Mucosa of rectum (tissue), 2 donors: ENCODE measurements around the gene LMCD1.

Source experiments
- H3K27ac ChIP-seq, 2 donors: one replicate each; pipeline ENCODE4 v1.7.0; 2013; ENCODE audit warnings: inconsistent platforms in 2 of 2, low read depth in 2 of 2, low read length in 2 of 2
- H3K27me3 ChIP-seq, 2 donors: one replicate each; pipeline ENCODE4 v1.7.0; 2013; ENCODE audit warnings: low read length in 2 of 2; ENCODE audit not compliant: control insufficient read depth in 2 of 2, insufficient read depth in 2 of 2
- H3K36me3 ChIP-seq, 2 donors: one replicate each; pipeline ENCODE4 v1.7.0; 2013; ENCODE audit warnings: low read length in 2 of 2; ENCODE audit not compliant: control insufficient read depth in 2 of 2, insufficient read depth in 2 of 2
- H3K4me1 ChIP-seq, 2 donors: one replicate each; pipeline ENCODE4 v1.7.0; 2013; ENCODE audit warnings: low read length in 2 of 2, mild to moderate bottlenecking in 1 of 2; ENCODE audit not compliant: control insufficient read depth in 2 of 2, insufficient read depth in 2 of 2
- H3K4me3 ChIP-seq, 2 donors: one replicate each; pipeline ENCODE4 v1.7.0; 2013; ENCODE audit warnings: low read length in 2 of 2
- H3K9ac ChIP-seq, 2 donors: one replicate each; pipeline ENCODE4 v1.7.0; 2013; ENCODE audit warnings: low read length in 2 of 2, low read depth in 1 of 2, mild to moderate bottlenecking in 1 of 2
- H3K9me3 ChIP-seq, 2 donors: one replicate each; pipeline ENCODE4 v1.7.0; 2013; ENCODE audit warnings: low read length in 2 of 2; ENCODE audit not compliant: control insufficient read depth in 2 of 2
- donor health status: healthy.
- donor health status: Normal muscosa, but diverticular disease.

Gene LMCD1

GRCh38 chr3:8595695-8596115, 94.1 kb downstream of the LMCD1 start:
- no peaks in the 10 kb centered on the region for H3K27me3 ChIP-seq
- H3K4me3 ChIP-seq = no peak overlapping the region
- H3K9ac ChIP-seq = no peak overlapping the region
- H3K27ac ChIP-seq = no peak overlapping the region
- H3K36me3 ChIP-seq = no peaks in the 10 kb centered on the region
- H3K4me1 ChIP-seq = no peaks in the 10 kb centered on the region
- no peaks in the 10 kb centered on the region for H3K9me3 ChIP-seq

- Histone ChIP-seq H3K9me3 (no peaks in the 10 kb centered on the region), H3K9ac (no peak overlapping the region), H3K36me3 (no peaks in the 10 kb centered on the region), H3K4me3 (no peak overlapping the region), H3K4me1 (no peaks in the 10 kb centered on the region), H3K27me3 (no peaks in the 10 kb centered on the region), H3K27ac (no peak overlapping the region)
These were observed 94.9 kb downstream of the LMCD1 start for GRCh38 chr3:8596321-8597218.

- no peaks in the 10 kb centered on the region for H3K9me3 ChIP-seq
- H3K36me3 ChIP-seq = no peaks in the 10 kb centered on the region
- H3K27ac ChIP-seq = no peak overlapping the region
- H3K27me3 ChIP-seq = no peaks in the 10 kb centered on the region
- no peaks in the 10 kb centered on the region for H3K4me1 ChIP-seq
- H3K9ac ChIP-seq = no peak overlapping the region
- no peak overlapping the region for H3K4me3 ChIP-seq
These were observed 95.7 kb downstream of the LMCD1 start for GRCh38 chr3:8597219-8597853.

DNA sequence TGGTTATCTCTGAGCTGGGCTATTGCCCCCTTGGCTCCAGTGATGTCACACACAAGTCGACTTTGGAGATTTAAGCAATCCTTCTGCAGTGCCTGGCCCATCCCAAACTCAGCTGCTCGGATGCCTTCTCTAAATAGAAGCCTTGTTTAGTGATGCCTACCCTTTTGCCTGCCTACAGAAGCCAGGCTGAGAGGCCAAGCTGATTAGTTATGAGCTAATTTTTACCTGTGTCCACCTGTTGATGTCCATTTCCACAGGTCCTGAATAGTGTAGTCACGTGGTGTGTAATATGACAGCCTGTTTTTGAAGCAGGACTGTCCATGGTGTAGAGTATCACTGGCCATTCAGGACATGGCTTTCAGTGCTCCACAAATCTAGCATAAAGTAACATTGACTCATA, 97.5 kb downstream of the LMCD1 start:
- Histone ChIP-seq H3K36me3 (no peaks in the 10 kb centered on the region), H3K9ac (no peak overlapping the region)

DNA sequence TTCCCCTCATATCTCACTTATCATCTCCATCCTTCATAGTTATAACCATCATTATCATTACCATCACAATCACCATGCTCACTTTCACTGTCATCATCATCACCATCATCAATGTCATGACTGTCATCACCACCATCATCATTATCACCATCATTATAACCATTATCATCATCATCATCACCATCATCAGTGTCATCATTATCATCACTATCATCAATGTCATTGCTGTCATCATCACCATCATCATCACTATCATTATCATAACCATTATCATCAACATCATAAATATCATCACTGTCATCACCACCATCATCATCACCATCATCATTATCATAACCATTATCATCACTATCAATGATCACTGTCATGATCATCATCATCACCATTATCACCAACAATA, 98.8 kb downstream of the LMCD1 start:
- Histone ChIP-seq H3K9me3 (no peaks in the 10 kb centered on the region), H3K9ac (no peak overlapping the region), H3K4me3 (no peak overlapping the region), H3K27me3 (no peaks in the 10 kb centered on the region), H3K4me1 (no peaks in the 10 kb centered on the region), H3K36me3 (no peaks in the 10 kb centered on the region), H3K27ac (no peak overlapping the region)

More for the DNA sequence above, 97.5 kb downstream of the LMCD1 start:
- H3K4me1 ChIP-seq = no peaks in the 10 kb centered on the region
- no peaks in the 10 kb centered on the region for H3K27me3 ChIP-seq
- no peaks in the 10 kb centered on the region for H3K9me3 ChIP-seq
- H3K27ac ChIP-seq = no peak overlapping the region
- H3K4me3 ChIP-seq = no peak overlapping the region

GRCh38 chr3:8603115-8603710, 101.6 kb downstream of the LMCD1 start:
- Histone ChIP-seq H3K4me1 (no peaks in the 10 kb centered on the region), H3K4me3 (no peak overlapping the region), H3K9ac (no peak overlapping the region), H3K36me3 (no peaks in the 10 kb centered on the region), H3K9me3 (no peaks in the 10 kb centered on the region), H3K27ac (no peak overlapping the region), H3K27me3 (no peaks in the 10 kb centered on the region)

GRCh38 chr3:8604006-8604405, 102.4 kb downstream of the LMCD1 start:
- Histone ChIP-seq H3K36me3 (no peaks in the 10 kb centered on the region), H3K27ac (no peak overlapping the region), H3K9ac (no peak overlapping the region), H3K27me3 (no peaks in the 10 kb centered on the region), H3K9me3 (no peaks in the 10 kb centered on the region), H3K4me3 (no peak overlapping the region), H3K4me1 (no peaks in the 10 kb centered on the region)

DNA sequence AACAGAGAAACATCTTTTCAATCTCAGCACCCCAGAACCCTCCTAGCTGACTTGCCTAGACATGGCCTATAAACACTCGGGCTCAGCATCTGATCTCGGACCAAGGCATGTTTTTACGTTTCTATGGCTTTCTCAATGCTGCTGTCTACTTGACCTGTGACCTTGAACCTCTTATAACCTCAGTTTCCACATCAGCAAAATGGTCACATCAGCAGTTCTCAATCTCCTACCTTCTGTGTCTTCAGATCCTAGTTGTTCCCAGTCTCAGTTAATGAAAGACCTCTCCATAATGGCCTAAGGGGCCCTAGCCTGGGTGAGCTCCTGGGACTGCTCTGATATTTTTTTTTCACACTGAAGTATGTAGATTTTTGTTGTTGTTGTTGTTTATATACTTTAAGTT, 103.4 kb downstream of the LMCD1 start:
- Histone ChIP-seq H3K4me3 (no peak overlapping the region), H3K27me3 (no peaks in the 10 kb centered on the region), H3K9me3 (no peaks in the 10 kb centered on the region), H3K9ac (no peak overlapping the region), H3K36me3 (no peaks in the 10 kb centered on the region), H3K27ac (no peak overlapping the region), H3K4me1 (no peaks in the 10 kb centered on the region)

DNA sequence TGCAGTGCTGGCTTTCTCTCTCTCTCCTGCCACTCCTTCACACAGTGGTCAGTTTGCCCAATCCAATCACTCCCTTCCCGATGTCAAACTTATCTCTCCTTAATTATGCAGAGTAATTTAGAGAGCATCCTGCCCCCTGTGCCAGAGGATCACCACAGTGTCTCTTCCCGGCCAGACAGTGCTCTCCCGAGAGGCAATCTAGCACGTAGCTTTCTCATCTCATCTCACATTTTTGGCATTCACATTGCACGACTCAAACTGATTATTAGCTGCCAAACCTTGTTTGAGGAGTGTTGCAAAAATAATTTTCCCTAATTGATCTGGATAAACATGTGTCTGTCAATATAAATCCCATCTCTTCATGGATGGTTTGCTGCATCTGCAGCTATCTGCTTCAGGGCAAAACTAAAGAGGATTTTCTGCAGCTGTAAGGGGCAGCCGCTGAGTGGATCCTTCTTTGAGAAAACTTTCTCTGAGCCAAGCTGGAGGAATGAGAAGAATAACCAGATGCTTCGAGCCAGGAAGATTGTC, 105.1 kb downstream of the LMCD1 start:
- H3K36me3 ChIP-seq = no peaks in the 10 kb centered on the region
- H3K27me3 ChIP-seq = no peaks in the 10 kb centered on the region
- no peaks in the 10 kb centered on the region for H3K9me3 ChIP-seq
- H3K4me1 ChIP-seq = no peaks in the 10 kb centered on the region
- no peak overlapping the region for H3K27ac ChIP-seq
- no peak overlapping the region for H3K9ac ChIP-seq
- no peak overlapping the region for H3K4me3 ChIP-seq
